ENCODE data around the gene CFAP299.
"Not testable (repeated sequence)": the region's sequence is repeated elsewhere in the genome, so short reads cannot be mapped to it uniquely, and the experiment has no call there.

The CFAP299 gene

DNA sequence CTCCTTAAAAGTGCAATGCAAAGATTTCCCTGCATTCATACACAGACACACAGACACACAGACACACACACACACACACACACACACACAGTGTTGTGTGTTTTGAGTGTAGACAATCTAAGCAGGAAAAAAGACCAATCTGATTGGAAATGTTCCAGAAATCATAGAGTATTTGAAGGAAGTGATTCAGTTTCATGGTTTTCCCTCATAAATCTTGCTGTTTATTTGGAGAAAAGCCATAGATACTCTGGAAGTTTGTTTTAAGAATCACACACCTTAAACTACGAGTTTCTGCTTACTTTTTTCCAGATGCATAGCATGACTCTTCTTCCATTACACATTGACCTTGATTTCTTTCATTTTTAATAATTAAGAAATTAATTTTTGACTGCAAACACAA, 396.5 kb downstream of the CFAP299 start:
- TF ChIP-seq, protein P1, sequence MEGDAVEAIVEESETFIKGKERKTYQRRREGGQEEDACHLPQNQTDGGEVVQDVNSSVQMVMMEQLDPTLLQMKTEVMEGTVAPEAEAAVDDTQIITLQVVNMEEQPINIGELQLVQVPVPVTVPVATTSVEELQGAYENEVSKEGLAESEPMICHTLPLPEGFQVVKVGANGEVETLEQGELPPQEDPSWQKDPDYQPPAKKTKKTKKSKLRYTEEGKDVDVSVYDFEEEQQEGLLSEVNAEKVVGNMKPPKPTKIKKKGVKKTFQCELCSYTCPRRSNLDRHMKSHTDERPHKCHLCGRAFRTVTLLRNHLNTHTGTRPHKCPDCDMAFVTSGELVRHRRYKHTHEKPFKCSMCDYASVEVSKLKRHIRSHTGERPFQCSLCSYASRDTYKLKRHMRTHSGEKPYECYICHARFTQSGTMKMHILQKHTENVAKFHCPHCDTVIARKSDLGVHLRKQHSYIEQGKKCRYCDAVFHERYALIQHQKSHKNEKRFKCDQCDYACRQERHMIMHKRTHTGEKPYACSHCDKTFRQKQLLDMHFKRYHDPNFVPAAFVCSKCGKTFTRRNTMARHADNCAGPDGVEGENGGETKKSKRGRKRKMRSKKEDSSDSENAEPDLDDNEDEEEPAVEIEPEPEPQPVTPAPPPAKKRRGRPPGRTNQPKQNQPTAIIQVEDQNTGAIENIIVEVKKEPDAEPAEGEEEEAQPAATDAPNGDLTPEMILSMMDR (IDR thresholded peaks at IDR 0.05; ENCODE audit: borderline replicate concordance, insufficient read depth, low read depth, low read length) = no peak

DNA sequence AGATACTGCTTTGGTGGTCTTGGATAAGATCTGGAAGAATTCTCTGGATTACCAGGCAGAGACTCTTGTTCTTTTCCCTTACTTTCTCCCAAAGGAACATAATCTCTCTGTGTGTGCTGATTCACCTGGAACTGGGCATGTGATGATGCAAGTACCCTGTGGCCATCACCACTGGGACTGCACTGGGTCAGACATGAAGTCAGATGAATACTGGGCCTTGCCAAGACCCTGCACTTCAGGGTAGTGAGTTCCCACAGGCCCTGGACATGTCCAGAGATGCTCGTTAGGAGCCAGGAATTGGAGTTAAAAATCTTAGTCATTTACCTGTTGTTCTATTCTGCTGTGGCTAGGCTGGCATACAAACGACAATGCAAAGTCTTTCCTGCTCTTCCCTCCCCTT, 404.8 kb downstream of the CFAP299 start:
- H3K4me3 ChIP-seq (ENCODE audit: low read depth, low read length) = no peak overlapping the region
- TF ChIP-seq, protein P1 (IDR thresholded peaks at IDR 0.05; ENCODE audit: borderline replicate concordance, insufficient read depth, low read depth, low read length) = no peak

More for the DNA sequence above, 396.5 kb downstream of the CFAP299 start:
- no peak overlapping the region for H3K4me3 ChIP-seq (ENCODE audit: low read depth, low read length)

DNA sequence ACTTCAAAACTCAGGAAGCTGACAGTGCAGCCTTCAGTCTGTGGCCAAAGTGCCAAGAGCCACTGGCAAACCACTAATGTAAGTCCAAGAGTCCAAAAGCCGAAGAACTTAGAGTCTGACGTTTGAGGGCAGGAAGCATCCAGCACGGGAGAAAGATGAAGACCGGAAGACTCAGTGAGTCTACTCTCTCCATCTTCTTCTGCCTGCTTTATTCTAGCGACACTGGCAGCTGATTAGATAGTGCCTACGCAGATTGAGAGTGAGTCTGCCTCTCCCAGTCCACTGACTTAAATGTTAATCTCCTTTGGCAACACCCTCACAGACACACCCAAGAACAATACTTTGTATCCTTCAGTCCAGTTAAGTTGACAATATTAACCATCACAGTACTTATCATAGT, 414.0 kb downstream of the CFAP299 start:
- not testable (repeated sequence) for H3K4me3 ChIP-seq (ENCODE audit: low read depth, low read length)

DNA sequence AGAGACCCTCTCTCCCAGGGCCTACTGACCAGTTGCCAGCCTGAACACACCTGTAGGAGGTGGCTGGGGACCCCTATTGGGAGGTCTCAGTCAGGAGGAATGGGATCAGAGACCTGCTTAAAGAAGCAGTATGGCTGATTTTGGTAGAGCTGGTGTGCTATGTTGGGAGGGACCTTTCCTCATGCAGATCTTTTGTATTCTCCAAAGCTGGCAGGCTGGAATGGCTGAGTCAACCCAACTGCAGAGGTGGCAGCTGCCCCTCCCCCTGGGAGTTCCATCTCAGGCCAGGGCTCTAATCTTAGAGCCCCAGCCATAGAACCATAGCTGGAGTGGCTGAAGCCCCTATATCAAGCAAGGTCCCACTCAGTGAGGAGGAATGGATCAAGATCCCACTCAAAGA, 415.7 kb downstream of the CFAP299 start:
- H3K4me3 ChIP-seq (ENCODE audit: low read depth, low read length) = no peak overlapping the region
- TF ChIP-seq, protein P1 (IDR thresholded peaks at IDR 0.05; ENCODE audit: borderline replicate concordance, insufficient read depth, low read depth, low read length) = no peak

DNA sequence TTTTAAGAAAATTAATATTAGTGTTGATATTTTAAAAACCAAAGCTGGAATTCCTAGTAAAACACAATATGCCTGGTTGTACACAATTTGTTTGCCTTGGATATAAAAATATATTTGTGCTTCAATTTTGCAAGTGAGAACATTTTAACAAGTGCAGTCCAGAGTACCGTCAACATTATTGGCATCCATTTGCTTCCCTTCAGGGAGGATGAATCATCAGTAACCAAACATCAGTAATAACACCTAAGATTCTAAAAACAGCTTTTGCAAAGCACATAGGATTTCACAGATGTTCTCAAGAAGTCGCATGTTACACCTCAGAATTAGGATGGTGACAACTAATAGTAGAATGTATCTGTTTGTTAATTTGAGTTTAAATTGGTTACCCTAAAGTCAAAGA, 432.4 kb downstream of the CFAP299 start:
- TF ChIP-seq, protein P1 (IDR thresholded peaks at IDR 0.05; ENCODE audit: borderline replicate concordance, insufficient read depth, low read depth, low read length) = no peak
- no peak overlapping the region for H3K4me3 ChIP-seq (ENCODE audit: low read depth, low read length)

DNA sequence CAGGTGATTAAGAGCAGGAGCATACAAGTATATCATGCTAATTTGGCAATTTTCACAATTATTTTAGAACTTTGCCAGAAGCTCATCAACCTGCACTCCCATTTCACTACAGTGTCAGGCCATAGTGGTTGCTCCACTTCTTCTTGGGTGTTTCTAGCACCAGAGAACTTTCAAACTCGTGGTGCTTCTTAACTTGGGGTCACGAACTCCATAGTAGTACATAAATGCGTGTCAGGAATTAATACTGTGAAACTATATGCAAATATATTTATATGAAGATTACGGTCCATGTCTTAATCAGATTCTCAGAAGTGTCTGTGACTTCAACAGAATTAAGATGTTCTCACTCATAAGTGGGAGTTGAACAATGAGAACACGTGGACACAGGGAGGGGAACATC, 440.6 kb downstream of the CFAP299 start:
- no peak overlapping the region for H3K4me3 ChIP-seq (ENCODE audit: low read depth, low read length)
- TF ChIP-seq, protein P1 (IDR thresholded peaks at IDR 0.05; ENCODE audit: borderline replicate concordance, insufficient read depth, low read depth, low read length) = no peak

DNA sequence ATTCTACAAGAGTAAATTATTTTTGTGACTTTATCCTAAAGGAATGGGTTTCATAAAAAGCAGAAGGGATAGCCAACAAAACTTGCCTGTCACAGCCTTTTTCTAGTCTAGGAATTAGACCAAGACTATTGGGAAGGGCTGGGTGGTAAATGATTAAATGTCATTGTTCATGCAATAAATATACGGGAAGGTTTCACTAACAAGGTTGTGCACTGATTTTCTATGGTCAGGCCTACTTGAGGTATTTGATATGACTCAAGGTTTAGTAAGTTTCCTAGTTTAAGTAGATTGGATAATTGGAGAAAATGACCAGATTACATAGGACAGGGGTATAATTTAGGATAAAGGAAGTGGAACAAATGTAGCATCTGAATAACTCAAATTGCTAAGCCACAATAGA, 445.9 kb downstream of the CFAP299 start:
- H3K4me3 ChIP-seq (ENCODE audit: low read depth, low read length) = no peak overlapping the region
- TF ChIP-seq, protein P1 (IDR thresholded peaks at IDR 0.05; ENCODE audit: borderline replicate concordance, insufficient read depth, low read depth, low read length) = no peak

DNA sequence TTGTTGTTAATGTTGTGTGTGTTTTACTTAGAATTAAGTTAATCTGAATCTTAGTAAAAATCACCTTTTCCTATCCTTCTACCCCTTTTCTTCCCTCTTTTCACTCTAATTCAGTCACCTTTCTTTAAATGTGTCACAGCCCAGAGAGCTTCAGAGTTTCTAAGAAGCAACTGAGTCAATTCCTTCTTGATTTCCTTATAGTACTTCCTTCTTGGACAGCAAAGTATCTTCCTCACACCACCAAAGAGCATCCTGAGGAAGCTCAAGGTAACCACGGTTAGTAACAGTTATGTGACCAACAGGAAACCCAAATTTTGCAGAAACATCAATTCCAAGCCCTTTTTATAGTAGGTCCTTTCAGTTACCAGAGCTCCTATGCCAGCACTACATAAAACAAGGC, 451.8 kb downstream of the CFAP299 start:
- no peak overlapping the region for H3K4me3 ChIP-seq (ENCODE audit: low read depth, low read length)
- TF ChIP-seq, protein P1 (IDR thresholded peaks at IDR 0.05; ENCODE audit: borderline replicate concordance, insufficient read depth, low read depth, low read length) = no peak
